NT2/D1 (cell line): ENCODE data around the gene SAP30.

Source experiments
- SUZ12 ChIP-seq: IDR thresholded peaks from 2 replicates; pipeline ENCODE4 v1.6.1; 2011; ENCODE audit not compliant: insufficient read length, insufficient read depth; ENCODE audit errors: extremely low read depth
- ZNF274 ChIP-seq: IDR thresholded peaks from 2 replicates; pipeline ENCODE4 v1.6.1; 2011; ENCODE audit warnings: mild to moderate bottlenecking, low read depth, low read length

DNA sequence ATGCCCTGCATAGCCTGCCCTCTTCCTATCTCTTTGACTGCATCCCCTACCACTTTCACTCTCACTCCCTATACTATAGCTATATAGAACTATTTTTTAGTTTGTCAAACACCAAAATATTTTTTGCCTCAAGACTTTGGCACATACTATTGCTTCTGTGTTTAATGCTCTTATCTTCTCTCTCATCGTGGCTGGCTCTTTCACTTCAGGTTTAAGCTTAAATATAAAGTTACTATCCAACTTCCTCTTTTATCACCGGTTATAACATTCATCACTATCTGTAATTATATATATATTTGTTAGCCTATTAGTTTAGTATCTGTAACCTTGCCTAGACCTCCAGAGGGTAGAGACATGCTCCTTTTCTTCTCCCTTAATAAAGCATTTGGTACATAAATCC is 25.1 kb upstream of the SAP30 start:
- TF ChIP-seq SUZ12: no peak
- TF ChIP-seq ZNF274: no peak
